IPS DF 4.7 (cell line): Measurements from ENCODE around the gene SEC24D.
"Not testable (repeated sequence)": the region's sequence is repeated elsewhere in the genome, so short reads cannot be mapped to it uniquely, and the experiment has no call there.

Experiments
- DNase-seq: peaks from one replicate; pipeline ENCODE4 v3.0.0-alpha.2; 2013; ENCODE audit warnings: low spot score; ENCODE audit errors: extremely low read depth

The SEC24D gene

DNA sequence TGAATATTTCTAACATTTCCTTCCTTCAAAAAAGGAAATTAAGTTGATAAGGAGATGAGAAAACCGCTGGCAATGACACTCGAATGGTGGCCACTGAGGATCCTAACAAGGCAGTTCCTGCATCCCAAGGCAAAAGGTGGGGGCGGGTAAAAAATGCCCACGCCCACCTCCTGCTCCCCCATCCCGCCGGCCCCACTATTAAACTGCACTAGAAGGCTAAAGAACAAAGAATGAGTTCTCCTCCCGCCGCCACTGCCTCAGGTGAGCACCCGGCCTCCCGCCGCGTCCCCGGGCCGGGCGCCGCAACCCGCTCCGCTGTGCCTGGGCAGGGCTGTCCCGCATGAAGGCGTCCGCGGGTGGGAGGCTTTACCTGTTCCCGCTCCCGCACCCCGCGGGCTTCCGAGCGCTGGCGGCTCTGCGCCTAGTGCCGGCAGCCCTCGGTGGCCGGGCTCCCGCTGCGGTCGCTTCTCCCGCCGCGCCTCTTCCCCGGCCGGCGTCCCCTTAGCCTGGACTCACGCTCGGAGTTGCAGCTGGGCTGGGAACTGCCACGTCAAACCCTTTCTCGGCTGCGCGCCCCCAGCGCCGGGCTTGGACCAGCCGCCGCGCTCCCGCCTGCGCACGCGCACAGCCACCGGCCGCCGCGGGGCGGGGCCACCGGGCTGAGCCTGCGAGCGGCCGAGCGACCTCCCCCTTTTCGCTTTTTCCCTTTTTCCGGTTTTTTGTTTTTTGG is at the start of gene SEC24D:
Gene SEC24D, minus strand, starts transcription at position 556 of the 730 bp plus-strand sequence. CDS start 2,430 bp downstream, outside the sequence.
- peak; percentile 51 for DNase-seq

DNA sequence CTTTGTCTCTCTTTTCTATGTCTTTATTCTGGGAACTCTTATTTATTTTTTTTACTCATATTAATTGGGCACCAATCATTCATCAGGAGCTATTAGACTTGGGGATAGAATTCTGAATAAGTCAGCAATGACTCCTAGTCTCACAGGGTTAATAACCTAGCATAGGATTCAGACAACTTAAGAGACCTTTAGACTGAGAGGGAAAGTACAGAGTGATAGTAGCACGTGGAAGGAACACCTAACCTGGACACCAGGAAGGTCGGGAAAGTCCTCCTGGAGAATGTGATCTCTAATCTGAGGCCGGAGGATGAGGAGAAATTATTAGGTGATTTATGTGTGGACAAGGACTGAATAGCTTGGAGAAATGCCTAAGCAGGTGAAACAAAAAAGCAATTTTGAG is 48.8 kb upstream of the SEC24D start:
- DNase-seq, result no peak

GRCh38 chr4:118883861-118884260 is 47.9 kb upstream of the SEC24D start:
- DNase-seq, result no peak

DNA sequence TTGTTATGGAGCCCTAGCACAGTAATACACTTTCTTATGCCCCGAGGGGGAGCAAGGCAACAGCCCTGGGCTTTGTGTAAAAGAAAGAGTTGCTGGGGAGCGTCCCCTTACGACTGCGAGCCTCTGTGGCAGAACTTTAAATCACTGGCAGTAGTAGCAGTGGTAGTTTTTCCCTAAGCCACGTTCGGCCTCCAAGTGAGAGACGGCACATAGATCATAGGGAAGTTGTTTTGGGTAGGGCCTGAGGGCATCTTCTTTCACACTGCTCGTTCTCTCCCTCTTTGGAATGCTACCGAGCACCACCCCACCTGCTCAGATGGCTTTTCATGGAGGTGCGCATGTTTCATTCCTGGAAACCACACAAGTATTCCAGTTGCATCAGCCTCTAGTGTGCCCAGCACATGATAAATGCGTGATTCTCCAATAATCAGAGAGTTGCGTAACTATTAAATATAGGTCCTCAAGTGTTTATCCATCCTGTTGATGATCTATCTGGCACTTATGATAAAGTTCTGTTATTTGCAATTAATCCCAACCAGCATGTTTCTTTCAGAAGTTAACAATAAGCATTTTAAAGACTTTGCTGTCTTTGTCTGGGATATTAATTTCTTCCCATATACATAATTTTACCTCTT is 45.7 kb upstream of the SEC24D start:
- no peak for DNase-seq

DNA sequence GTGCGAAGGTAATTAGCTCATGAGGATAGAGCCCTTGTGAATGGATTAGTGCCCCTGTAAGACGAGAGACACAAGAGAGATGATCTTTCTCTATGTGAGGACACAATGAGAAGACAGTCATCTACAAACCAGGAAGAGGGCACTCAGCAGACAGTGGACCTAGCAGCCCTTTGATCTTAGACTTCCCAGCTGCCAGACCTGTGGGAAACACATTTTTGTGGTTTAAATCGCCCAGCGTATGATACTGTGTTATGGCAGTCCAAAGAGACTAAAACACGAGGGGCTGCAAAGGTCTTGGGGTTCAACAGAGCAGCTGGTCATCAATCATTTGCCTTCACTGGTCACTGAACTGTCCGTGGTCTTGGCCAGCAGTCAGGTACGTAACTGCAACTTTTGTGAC is 43.5 kb upstream of the SEC24D start:
- no peak for DNase-seq

DNA sequence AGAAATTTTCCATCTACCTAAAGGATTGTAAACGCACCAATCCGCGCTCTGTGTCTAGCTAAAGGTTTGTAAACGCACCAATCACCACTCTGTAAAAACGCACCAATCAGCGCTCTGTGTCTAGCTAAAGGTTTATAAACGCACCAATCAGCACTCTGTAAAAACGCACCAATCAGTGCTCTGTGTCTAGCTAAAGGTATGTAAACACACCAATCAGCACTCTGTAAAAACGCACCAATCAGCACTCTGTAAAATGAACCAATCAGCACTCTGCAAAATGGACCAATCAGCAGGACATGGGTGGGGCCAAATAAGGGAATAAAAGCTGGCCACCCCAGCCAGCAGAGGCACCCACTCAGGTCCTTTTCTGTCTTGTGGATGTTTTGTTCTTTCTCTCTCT is 42.6 kb upstream of the SEC24D start:
- not testable (repeated sequence) for DNase-seq

DNA sequence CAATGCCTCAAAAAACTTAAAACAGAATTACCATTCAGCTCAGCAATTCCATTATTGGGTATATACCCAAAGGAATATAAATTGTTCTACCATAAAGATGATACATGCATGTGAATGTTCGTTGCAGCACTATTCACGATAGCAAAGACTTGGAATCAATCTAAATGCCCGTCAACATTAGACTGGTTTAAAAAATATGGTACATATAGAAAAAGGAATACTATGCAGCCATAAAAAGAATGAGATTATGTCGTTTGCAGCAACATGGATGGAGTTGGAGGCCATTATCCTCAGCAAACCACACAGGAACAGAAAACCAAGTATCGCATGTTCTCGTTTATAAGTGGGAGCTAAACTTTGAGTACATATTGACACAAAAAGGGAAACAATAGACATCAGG is 41.9 kb upstream of the SEC24D start:
- DNase-seq, result no peak

GRCh38 chr4:118872181-118872580 is 36.3 kb upstream of the SEC24D start:
- no peak for DNase-seq

DNA sequence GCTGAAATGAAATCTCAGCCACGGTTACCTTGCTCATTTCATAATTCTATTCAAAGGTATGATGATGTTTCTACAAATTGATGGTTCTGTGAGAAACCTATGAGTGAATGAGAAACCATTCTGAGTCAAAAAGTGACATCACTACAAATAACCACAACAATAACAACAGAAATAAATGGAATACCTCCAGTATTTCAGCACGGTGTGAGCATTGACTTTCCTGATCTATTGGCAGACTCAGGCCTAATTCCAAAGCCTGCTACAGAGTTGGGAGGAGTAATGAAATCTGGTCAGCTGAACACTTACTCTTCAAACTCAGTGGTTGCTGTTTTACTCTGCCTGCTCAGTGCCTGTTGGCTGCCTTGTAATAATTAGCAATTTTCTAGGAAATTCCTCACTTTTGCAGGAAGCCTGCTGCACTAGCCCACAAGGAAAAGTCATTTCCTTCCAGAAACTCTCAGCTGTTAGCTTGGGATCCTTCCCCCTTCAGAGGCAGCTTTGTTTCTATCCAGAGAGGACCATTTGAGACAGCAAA is 33.9 kb upstream of the SEC24D start:
- no peak for DNase-seq

- DNase-seq, result no peak
These were observed 31.6 kb upstream of the SEC24D start for GRCh38 chr4:118867311-118868067.

DNA sequence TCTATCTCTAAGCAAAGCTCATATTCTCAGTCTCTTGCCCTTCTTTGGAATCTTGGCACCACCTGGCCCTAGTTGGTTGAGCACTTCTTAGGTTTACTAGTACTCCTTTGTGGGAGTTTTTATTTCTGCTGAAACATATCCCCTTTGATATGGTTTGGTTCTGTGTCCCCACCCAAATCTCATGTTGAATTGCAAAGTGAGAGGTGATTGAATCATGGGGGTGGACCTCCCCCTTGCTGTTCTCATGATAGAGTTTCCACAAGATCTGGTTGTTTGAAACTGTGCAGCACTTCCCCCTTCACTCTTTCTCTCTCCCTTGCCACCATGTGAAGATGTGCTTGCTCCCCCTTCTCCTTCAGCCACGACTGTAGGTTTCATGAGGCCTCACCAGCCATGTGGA is 30.5 kb upstream of the SEC24D start:
- DNase-seq, result no peak

- peak; percentile 75 for DNase-seq
These were observed 29.3 kb upstream of the SEC24D start for GRCh38 chr4:118865091-118865708.

DNA sequence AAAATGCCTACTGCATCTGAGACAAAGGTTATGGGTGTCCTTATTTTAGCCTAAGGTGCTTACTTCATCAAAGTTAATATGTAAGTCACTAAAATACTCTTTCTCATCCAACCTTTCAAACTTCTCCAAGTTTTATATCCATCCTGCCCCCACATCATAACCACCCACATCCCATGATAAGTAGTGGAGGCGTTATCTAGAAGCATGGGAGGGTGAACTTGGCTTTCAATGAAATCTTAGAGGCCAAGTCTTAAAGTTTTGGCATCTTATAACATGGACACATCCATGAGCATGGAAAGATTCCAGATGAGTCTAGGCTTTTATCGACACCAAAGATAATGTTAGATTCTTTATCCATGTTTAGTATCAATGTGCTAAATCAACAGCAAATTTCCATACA is 22.9 kb upstream of the SEC24D start:
- no peak for DNase-seq

DNA sequence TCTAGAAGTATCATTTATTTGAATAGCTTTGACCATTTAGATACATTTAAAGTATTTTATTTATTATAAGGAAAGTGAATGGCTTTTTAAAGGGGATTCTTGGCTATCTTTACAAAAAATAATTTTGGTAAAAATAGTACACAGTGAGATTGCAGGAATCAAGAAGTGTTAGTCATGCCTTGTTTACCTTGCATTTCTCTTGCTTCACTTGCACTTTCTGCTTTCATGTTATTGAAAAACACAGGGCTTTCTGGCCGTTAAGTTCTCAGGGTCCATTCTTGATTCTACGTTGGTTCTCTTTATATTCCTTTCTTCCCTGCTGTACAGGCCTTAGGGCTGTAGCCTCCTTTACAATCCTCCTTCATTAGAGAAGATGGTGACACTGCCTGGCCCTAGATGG is 21.8 kb upstream of the SEC24D start:
- DNase-seq, result no peak

DNA sequence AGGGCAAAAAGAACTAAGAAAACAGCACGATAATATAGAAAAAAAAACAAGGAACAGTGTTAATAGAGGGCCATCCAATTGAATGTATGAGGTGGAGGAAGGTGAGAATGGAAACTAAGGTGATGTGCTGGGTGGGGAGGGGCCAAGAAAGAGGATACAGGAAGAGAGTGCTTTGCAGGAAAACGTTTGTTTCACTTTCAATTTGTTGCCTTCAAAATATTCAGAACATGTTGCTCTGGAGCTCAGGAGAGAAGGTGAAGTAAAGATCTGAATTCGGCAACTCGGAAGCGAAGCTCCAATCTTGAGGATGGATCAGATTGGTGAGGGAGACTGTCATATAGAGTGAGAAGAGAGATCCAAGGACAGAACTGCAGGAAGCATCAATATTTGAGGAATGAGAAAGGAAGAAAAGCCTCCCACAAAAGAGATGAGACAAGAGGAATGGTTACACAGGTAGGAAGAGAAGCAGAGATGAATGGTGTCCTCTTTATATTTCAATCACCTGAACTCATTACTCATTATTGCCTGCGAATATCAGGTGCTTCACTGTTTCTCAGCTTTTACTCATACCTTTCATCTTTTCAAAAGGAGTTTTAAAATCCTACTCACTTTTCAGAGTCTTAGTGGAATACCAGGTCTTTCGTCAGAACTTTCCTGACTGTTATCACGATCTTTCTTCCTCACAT is 14.7 kb upstream of the SEC24D start:
- no peak for DNase-seq

DNA sequence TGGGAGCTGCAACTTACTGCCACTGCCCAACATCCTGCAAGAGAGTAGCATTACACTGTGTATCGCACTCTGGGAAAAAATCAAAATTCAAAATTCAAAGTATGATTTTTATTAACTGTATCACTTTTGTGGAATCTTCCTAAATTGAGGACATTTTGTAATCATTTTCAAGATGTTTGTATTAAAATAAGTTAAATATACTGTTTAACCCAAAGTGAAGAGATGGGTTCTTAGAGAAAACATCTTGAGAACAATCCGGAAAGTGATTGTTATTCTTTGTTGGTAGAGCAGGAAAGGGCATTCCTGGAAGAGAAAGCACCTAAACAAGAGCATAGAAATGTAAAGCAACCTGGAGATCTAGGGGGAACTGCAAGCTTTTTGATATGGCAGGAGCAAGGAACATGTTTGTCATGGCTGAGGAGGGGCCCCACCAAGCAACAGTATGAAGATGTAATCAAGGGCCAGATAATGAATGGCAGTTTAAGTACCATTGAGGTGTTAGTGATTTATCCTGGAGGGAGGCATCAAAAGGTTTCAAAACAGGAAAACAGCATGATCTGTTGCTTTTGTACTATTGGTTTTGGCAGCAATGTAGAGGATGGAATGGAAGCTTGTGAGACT is 14.1 kb upstream of the SEC24D start:
- peak; percentile 82 for DNase-seq

DNA sequence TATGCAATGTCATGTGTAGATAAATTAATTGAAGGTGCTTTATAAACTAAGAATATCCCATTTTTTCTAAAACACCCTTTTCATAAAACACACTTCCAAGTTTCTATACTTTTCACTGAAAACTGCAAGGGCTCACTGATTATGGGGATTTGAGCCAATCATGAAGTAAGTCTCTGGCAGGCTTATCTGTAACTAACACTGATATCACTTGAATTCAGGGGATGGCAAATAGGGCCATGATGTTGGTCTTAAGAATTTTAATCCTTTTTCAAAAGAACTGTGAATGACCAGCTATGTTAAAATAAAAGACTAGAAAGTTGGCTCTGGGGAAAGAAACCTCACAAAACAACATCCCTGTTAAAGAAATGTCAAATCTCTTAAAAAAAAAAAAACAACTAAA is 13.0 kb upstream of the SEC24D start:
- no peak for DNase-seq

DNA sequence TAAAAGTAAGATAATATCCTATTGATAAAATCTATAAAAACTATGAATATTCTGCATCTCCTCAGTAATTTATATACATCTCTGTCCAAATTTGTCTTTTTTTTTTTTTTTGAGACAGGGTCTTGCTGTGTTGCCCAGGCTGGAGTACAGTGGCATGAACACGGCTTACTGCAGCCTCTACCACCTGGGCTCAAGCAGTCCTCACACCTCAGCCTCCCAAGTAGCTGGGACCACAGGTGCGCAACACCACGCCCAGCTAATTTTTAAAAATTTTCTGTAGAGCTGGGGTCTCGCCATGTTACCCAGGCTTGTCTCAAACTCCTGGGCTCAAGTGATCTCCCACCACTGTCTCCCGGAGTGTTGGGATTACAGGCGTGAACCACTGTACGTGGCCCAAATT is 12.3 kb upstream of the SEC24D start:
- DNase-seq, result no peak

- no peak for DNase-seq
These were observed 11.1 kb upstream of the SEC24D start for GRCh38 chr4:118846979-118847378.

DNA sequence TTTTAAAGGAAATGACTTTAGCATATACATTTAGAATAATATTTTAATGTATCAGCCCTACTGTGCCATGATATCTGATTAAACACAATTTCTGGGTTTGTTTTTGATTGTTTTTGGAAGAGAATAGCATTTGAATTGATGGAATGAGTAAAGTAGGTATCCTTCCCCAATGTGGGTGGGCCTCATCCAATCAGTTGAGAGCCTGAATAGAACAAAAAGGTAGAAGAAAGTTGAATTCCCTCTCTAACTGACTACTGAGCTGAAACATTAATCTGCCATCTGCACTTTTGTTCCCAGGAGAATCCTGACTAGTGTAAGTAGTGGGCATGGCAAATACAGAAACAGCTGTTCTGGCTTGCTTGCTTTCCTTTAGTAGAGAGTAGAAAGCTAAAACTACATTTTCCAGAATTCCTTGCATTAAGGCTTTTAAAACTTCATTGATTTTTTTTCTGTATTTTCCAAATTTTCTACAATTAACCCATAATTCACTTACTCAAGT is 9.7 kb upstream of the SEC24D start:
- DNase-seq, result no peak

DNA sequence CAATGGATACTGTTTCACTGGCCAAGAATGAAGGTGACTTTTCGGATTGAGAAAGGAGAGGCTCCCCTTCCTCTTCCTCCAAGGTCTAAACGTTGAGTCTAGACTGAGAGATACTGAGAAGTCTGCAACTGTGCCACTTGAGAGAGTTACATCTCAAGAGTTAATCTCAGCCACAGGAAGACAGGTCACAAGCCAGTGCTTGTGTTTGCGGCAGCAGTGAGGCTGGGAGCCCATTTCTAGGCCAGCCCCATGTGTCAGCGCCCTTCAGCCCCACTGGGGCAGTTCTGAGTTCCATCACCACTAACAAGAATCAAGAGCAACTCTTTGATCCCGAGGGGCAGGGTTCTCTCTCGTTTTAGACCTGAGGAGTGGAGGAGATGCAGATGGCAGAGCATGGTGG is 7.3 kb upstream of the SEC24D start:
- DNase-seq, result no peak
